Measurements from ENCODE around the gene TNS3. TPM values are rescaled to one million over a fixed set of nuclear protein-coding genes. Genes with fewer than 3 reads are reported as not detected.

TNS3 gene
- total RNA-seq, 1 experiment from 2014 or later: 9.5 TPM

GRCh38 chr7:47347346-47347745, 234.6 kb downstream of the TNS3 start:
- Histone ChIP-seq H3K18ac (ENCODE audit: insufficient read length, low read depth, low read length) (no peak overlapping the region), H3K27ac (ENCODE audit: insufficient read length, low read depth, low read length) (no peak overlapping the region), H4K8ac (replicated peaks; ENCODE audit: insufficient read length, low read depth, low read length) (no peak overlapping the region), H3K23ac (ENCODE audit: insufficient read length, low read depth, low read length) (no peak overlapping the region), H3T11ph (ENCODE audit: low read length) (no peak overlapping the region), H2AK5ac (ENCODE audit: insufficient read length, low read length) (no peak overlapping the region), H3K79me2 (ENCODE audit: insufficient read depth, low read length) (no peaks in the 10 kb centered on the region), H3K14ac (ENCODE audit: insufficient read depth, low read length) (no peak overlapping the region), H2BK20ac (ENCODE audit: low read depth, low read length, poor library complexity, severe bottlenecking) (no peak overlapping the region), H3K27me3 (ENCODE audit: insufficient read depth, low read length) (no peaks in the 10 kb centered on the region), H3K9me3 (ENCODE audit: control insufficient read depth, low read depth, low read length) (no peaks in the 10 kb centered on the region), H3K4ac (ENCODE audit: low read depth, low read length) (no peak overlapping the region), H3K9ac (ENCODE audit: extremely low read depth, insufficient read length, low read length) (no peak overlapping the region), H2BK120ac (ENCODE audit: low read depth, low read length, poor library complexity, severe bottlenecking) (no peak overlapping the region), H3K79me1 (ENCODE audit: insufficient read depth, low read depth, low read length, poor library complexity, severe bottlenecking) (no peaks in the 10 kb centered on the region), H3K23me2 (ENCODE audit: insufficient read length, low read depth, low read length, poor library complexity, severe bottlenecking) (no peaks in the 10 kb centered on the region), H4K91ac (ENCODE audit: insufficient read length, low read depth, low read length) (no peak overlapping the region), H2BK5ac (ENCODE audit: insufficient read length, low read length) (no peak overlapping the region), H3K56ac (ENCODE audit: insufficient read length, low read depth, low read length) (no peak overlapping the region), H2AFZ (ENCODE audit: low read length) (no peak overlapping the region), H4K20me1 (ENCODE audit: control insufficient read depth, insufficient read depth, insufficient read length) (no peaks in the 10 kb centered on the region), H2BK12ac (ENCODE audit: insufficient read length, low read depth, low read length) (no peak overlapping the region), H4K5ac (ENCODE audit: insufficient read length, low read depth, low read length) (no peak overlapping the region), H3K4me1 (ENCODE audit: insufficient read depth, low read length) (no peaks in the 10 kb centered on the region; the same call in 1 of the 2 replicates), H3K4me2 (ENCODE audit: insufficient read depth, insufficient read length, low read length) (no peak overlapping the region), H2BK15ac (ENCODE audit: low read depth, low read length) (no peak overlapping the region)
- no peak for DNase-seq
- H3K36me3 Mint-ChIP-seq (ENCODE audit: insufficient read depth in 1 of 3, low read depth in 3 of 3): no peaks in the 10 kb centered on the region
- H3K9me3 Mint-ChIP-seq: no peaks in the 10 kb centered on the region
- H3K4me1 Mint-ChIP-seq: no peaks in the 10 kb centered on the region; a peak in 1 of 4 replicates
- WGBS (ENCODE audit: extremely low coverage, insufficient read length, low lambda C conversion rate): no CpG with 5 or more reads among the region's 6 CpGs
- no peaks in the 10 kb centered on the region for H3K27me3 Mint-ChIP-seq (ENCODE audit: low read depth)
- TF ChIP-seq, protein P1, sequence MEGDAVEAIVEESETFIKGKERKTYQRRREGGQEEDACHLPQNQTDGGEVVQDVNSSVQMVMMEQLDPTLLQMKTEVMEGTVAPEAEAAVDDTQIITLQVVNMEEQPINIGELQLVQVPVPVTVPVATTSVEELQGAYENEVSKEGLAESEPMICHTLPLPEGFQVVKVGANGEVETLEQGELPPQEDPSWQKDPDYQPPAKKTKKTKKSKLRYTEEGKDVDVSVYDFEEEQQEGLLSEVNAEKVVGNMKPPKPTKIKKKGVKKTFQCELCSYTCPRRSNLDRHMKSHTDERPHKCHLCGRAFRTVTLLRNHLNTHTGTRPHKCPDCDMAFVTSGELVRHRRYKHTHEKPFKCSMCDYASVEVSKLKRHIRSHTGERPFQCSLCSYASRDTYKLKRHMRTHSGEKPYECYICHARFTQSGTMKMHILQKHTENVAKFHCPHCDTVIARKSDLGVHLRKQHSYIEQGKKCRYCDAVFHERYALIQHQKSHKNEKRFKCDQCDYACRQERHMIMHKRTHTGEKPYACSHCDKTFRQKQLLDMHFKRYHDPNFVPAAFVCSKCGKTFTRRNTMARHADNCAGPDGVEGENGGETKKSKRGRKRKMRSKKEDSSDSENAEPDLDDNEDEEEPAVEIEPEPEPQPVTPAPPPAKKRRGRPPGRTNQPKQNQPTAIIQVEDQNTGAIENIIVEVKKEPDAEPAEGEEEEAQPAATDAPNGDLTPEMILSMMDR (conservative IDR thresholded peaks at IDR 0.05): no peak
- H3K4me3 Mint-ChIP-seq: no peak overlapping the region
- H3K27ac Mint-ChIP-seq: 0 out of 7 replicates have a peak overlapping the region, but pooled peaks of 1 of the 3 experiments have one; percentile 20
